CD14-positive monocyte (primary cell): Measurements from ENCODE around the gene FIS1. TPM values are rescaled to one million over a fixed set of nuclear protein-coding genes. Genes with fewer than 3 reads are reported as not detected.

Experiments used
- DNase-seq, 3 donors: peaks; one replicate each; pipeline ENCODE4 v3.0.0-alpha.2; 2011 to 2022
- H2AFZ ChIP-seq: 2 replicates; pipeline ENCODE4 v1.6.0; 2012; ENCODE audit warnings: mild to moderate bottlenecking, low read depth, low read length, inconsistent platforms; ENCODE audit not compliant: insufficient read depth, poor library complexity, severe bottlenecking
- H3K27ac ChIP-seq, 2 donors: 1 replicate in 1 of 2; 2 replicates in 1 of 2; pipeline ENCODE4 v1.5.1; 2012 to 2013; ENCODE audit warnings: low read length in 2 of 2, control low read depth in 1 of 2, inconsistent platforms in 1 of 2, low read depth in 1 of 2, mild to moderate bottlenecking in 1 of 2
- H3K27me3 ChIP-seq, 2 donors: one replicate each; pipeline versions ENCODE4 v1.6.0 to v1.6.1; 2011 to 2013; ENCODE audit warnings: low read length in 2 of 2; ENCODE audit not compliant: control insufficient read depth in 2 of 2, insufficient read depth in 2 of 2
- H3K36me3 ChIP-seq, 2 donors: replicated peaks in 1 of 2; 1 replicate in 1 of 2; 2 replicates in 1 of 2; pipeline versions ENCODE4 v1.5.1 to v1.6.1; 2012 to 2013; ENCODE audit warnings: low read length in 2 of 2, control low read depth in 1 of 2, inconsistent platforms in 1 of 2, mild to moderate bottlenecking in 1 of 2; ENCODE audit not compliant: insufficient read depth in 2 of 2, control insufficient read depth in 1 of 2
- H3K4me1 ChIP-seq, 2 donors: 1 replicate in 1 of 2; 2 replicates in 1 of 2; pipeline versions ENCODE4 v1.5.1 to v1.6.1; 2012 to 2013; ENCODE audit warnings: low read length in 2 of 2, control low read depth in 1 of 2, inconsistent platforms in 1 of 2, mild to moderate bottlenecking in 1 of 2, moderate library complexity in 1 of 2; ENCODE audit not compliant: insufficient read depth in 2 of 2, control insufficient read depth in 1 of 2
- H3K4me2 ChIP-seq: replicated peaks from 2 replicates; pipeline ENCODE3; 2012; ENCODE audit warnings: low read length, moderate library complexity, mild to moderate bottlenecking; ENCODE audit not compliant: poor library complexity, severe bottlenecking; ENCODE audit errors: extremely low read depth
- H3K4me3 ChIP-seq, 3 experiments: fragments of 200-600 bp in 1 of 3; sonication (generic) in 1 of 3; replicated peaks in 1 of 3; 1 replicate in 2 of 3; 2 replicates in 1 of 3; pipeline ENCODE4 v1.5.1; 2011 to 2013; ENCODE audit warnings: low read length in 3 of 3, mild to moderate bottlenecking in 3 of 3, control low read depth in 2 of 3, low read depth in 2 of 3, inconsistent platforms in 1 of 3, moderate library complexity in 1 of 3
- H3K79me2 ChIP-seq: 2 replicates; pipeline ENCODE4 v1.6.0; 2012; ENCODE audit warnings: mild to moderate bottlenecking, control low read depth, inconsistent platforms, low read length, moderate library complexity; ENCODE audit not compliant: insufficient read depth
- H3K9ac ChIP-seq: 2 replicates; pipeline ENCODE4 v1.6.0; 2017; ENCODE audit warnings: low read length, mild to moderate bottlenecking; ENCODE audit not compliant: insufficient read depth, poor library complexity, severe bottlenecking
- H3K9me3 ChIP-seq, 2 donors: replicated peaks in 1 of 2; 1 replicate in 1 of 2; 2 replicates in 1 of 2; pipeline versions ENCODE4 v1.5.1 to v1.6.1; 2012 to 2013; ENCODE audit warnings: low read length in 2 of 2, control low read depth in 1 of 2; ENCODE audit not compliant: control insufficient read depth in 1 of 2, insufficient read depth in 1 of 2
- H4K20me1 ChIP-seq: 2 replicates; pipeline ENCODE4 v1.6.0; 2012; ENCODE audit warnings: mild to moderate bottlenecking, low read length, control low read depth, moderate library complexity; ENCODE audit not compliant: insufficient read depth
- H3K27ac Mint-ChIP-seq, 7 donors: one replicate each; pipeline ENCODE4 v1.8.0; 2020; ENCODE audit warnings: mild to moderate bottlenecking in 7 of 7, mixed read lengths in 7 of 7, moderate library complexity in 6 of 7, inconsistent platforms in 2 of 7
- H3K27me3 Mint-ChIP-seq, 3 donors: one replicate each; pipeline ENCODE4 v1.8.0; 2021 to 2022; ENCODE audit warnings: low read depth in 3 of 3, mild to moderate bottlenecking in 3 of 3, mixed read lengths in 3 of 3, moderate library complexity in 3 of 3, inconsistent platforms in 1 of 3
- H3K36me3 Mint-ChIP-seq, 2 donors: one replicate each; pipeline ENCODE4 v1.8.0; 2020; ENCODE audit warnings: mixed read lengths in 2 of 2, inconsistent platforms in 1 of 2, mild to moderate bottlenecking in 1 of 2
- H3K4me1 Mint-ChIP-seq: one replicate; pipeline ENCODE4 v1.8.0; 2020; ENCODE audit warnings: mild to moderate bottlenecking, mixed read lengths
- H3K4me3 Mint-ChIP-seq, 2 donors: one replicate each; pipeline ENCODE4 v1.8.0; 2020; ENCODE audit warnings: mild to moderate bottlenecking in 2 of 2, mixed read lengths in 2 of 2, moderate library complexity in 1 of 2
- H3K9me3 Mint-ChIP-seq, 7 donors: one replicate each; pipeline ENCODE4 v1.8.0; 2020 to 2022; ENCODE audit warnings: mixed read lengths in 7 of 7, mild to moderate bottlenecking in 6 of 7, moderate library complexity in 6 of 7, inconsistent platforms in 2 of 7
- CTCF ChIP-seq: fragments of 200-600 bp; IDR thresholded peaks from one replicate; pipeline ENCODE4 v1.8.0; 2022; ENCODE audit warnings: antibody characterized with exemption, mild to moderate bottlenecking
- WGBS: methylation state at CpG from one replicate; pipeline ENCODE4 v1.1.5; 2013; ENCODE audit warnings: missing lambda C conversion rate; ENCODE audit not compliant: insufficient coverage; 5-methylcytosine and 5-hydroxymethylcytosine counted together
- intact Hi-C, 2 donors: fragments of 100-400 bp; cut with micrococcal nuclease; formaldehyde crosslinking; loops; one replicate each; pipeline versions ENCODE4 v1.15.0 to v1.15.1; 2023
- polyA plus RNA-seq, 3 donors: library from polyadenylated mRNA; depleted of rRNA in 1 of 3; unstranded in 2 of 3; stranded (reverse) in 1 of 3; fragments of 300-500 nt in 2 of 3; fragments of >200 nt in 1 of 3; fragmentation: Illumina TruSeq in 2 of 3; gene quantifications; 1 replicate in 2 of 3; 2 replicates in 1 of 3; pipeline ENCODE4 v1.2.3, GENCODE V29; 2012 to 2021

Gene FIS1
- polyA plus RNA-seq, 3 donors, result 152 to 198 (median 195) TPM

GRCh38 chr7:101202603-101202918, 42.3 kb downstream of the FIS1 start:
- Histone ChIP-seq H3K4me2 (no peak overlapping the region), H2AFZ (no peak overlapping the region), H3K4me1 (peaks cover 33 to 42% of the 10 kb centered on the region in 2 donors), H3K36me3 (peaks cover 15% of the 10 kb centered on the region in 2 donors), H3K27ac (no peak overlapping the region), H3K4me3 (no peak overlapping the region), H3K9ac (no peak overlapping the region), H3K79me2 (no peaks in the 10 kb centered on the region), H3K27me3 (peaks cover 10 to 46% of the 10 kb centered on the region in 2 donors), H3K9me3 (no peaks in the 10 kb centered on the region), H4K20me1 (no peaks in the 10 kb centered on the region)
- H3K36me3 Mint-ChIP-seq, result peaks cover 16 to 31% of the 10 kb centered on the region in 2 donors
- 93% methylated on average over 3 of the region's 5 CpGs for WGBS
- H3K9me3 Mint-ChIP-seq, result peaks cover 0 to 13% (median 7%) of the 10 kb centered on the region in 7 donors
- peak overlapping the region in 1 of 2 donors; percentile 70 for H3K4me3 Mint-ChIP-seq
- no peak for TF ChIP-seq CTCF
- H3K27me3 Mint-ChIP-seq, result peaks cover 49 to 58% (median 50%) of the 10 kb centered on the region in 3 donors
- intact Hi-C loops, result no loop called here
- DNase-seq, result no peak
- peaks cover 30% of the 10 kb centered on the region for H3K4me1 Mint-ChIP-seq
- H3K27ac Mint-ChIP-seq, result no peak overlapping the region

- Histone ChIP-seq H3K9me3 (no peaks in the 10 kb centered on the region), H3K36me3 (peaks cover 10% of the 10 kb centered on the region in 2 donors), H3K79me2 (no peaks in the 10 kb centered on the region), H3K4me2 (peak overlapping the region; percentile 24), H3K9ac (no peak overlapping the region), H3K27me3 (peaks cover 10 to 46% of the 10 kb centered on the region in 2 donors), H4K20me1 (no peaks in the 10 kb centered on the region), H2AFZ (peak overlapping the region; percentile 31), H3K4me3 (peak overlapping the region in 1 of 3 experiments; percentile 28), H3K27ac (no peak overlapping the region), H3K4me1 (peaks cover 33 to 42% of the 10 kb centered on the region in 2 donors)
- TF ChIP-seq CTCF, result no peak
- Mint-ChIP-seq H3K36me3 (peaks cover 12 to 24% of the 10 kb centered on the region in 2 donors), H3K4me3 (peak overlapping the region in 1 of 2 donors; percentile 87), H3K27me3 (peaks cover 49 to 62% (median 50%) of the 10 kb centered on the region in 3 donors), H3K4me1 (peaks cover 30% of the 10 kb centered on the region), H3K27ac (no peak overlapping the region), H3K9me3 (peaks cover 0 to 13% (median 7%) of the 10 kb centered on the region in 7 donors)
- WGBS, result 10% methylated on average over 70 of the region's 75 CpGs
- no peak for DNase-seq
- intact Hi-C loops, result no loop called here
Measured at GRCh38 chr7:101201695-101202602, 42.9 kb downstream of the FIS1 start.
